K562 (cell line): Measurements from ENCODE around the gene CD69. TPM values are rescaled to one million over a fixed set of nuclear protein-coding genes. Genes with fewer than 3 reads are reported as not detected.
A peak's percentile ranks its signal among the peaks of the same experiment; 100 is the strongest.

Experiments
- ATAC-seq: fragments of 200-7000 bp; cut with Tn5 transposase; 3 replicates; pipeline ENCODE4 v1.9.1; 2020; ENCODE audit warnings: moderate library complexity
- BruUV-seq: library from RNA; stranded (reverse); fragments of 400-500 nt; replicated peaks from 2 replicates; lab custom pipeline; 2021; lab: Mats Ljungman, UMichigan
- CTCF ChIA-PET: fragments of 300-600 bp; formaldehyde crosslinking; extraction: SDS; loops from one replicate; lab custom pipeline; 2021; ENCODE audit warnings: low intra/inter-chr PET ratio; lab: Yijun Ruan, JAX
- POLR2A ChIA-PET: fragments of 300-600, 350-650 bp; sonication (Branson Sonifier 250); formaldehyde crosslinking; extraction: SDS; loops from one replicate; lab custom pipeline; 2021; ENCODE audit warnings: antibody characterized with exemption, inconsistent platforms; lab: Yijun Ruan, JAX
- DNase-seq, 4 experiments: peaks; one replicate each; pipeline versions ENCODE4 v3.0.0 to v3.0.0-alpha.2; 2011 to 2018; ENCODE audit warnings: low spot score in 3 of 4, mixed read lengths in 3 of 4; ENCODE audit errors: extremely low read depth in 1 of 4
- FAIRE-seq: peaks from 2 replicates; lab custom pipeline; 2011; peaks lifted over from hg19 to GRCh38; lab: Jason Lieb, UNC
- H2AFZ ChIP-seq: 2 replicates; pipeline ENCODE4 v1.6.0; 2011; ENCODE audit warnings: low read depth, low read length, control low read depth, inconsistent platforms
- H3K27ac ChIP-seq: fragments of 200-600 bp; 3 replicates; pipeline ENCODE4 v1.8.0; 2011; ENCODE audit warnings: low read depth, mild to moderate bottlenecking, control low read depth, inconsistent platforms, low read length, moderate library complexity, mixed read lengths; ENCODE audit errors: extremely low read depth
- H3K27me3 ChIP-seq, 2 experiments: fragments of 300-600 bp in 1 of 2; 2 replicates in 1 of 2; 3 replicates in 1 of 2; pipeline versions ENCODE4 v1.6.0 to v1.8.0; 2011; ENCODE audit warnings: inconsistent platforms in 2 of 2, low read length in 2 of 2, mild to moderate bottlenecking in 1 of 2, mixed read lengths in 1 of 2, moderate library complexity in 1 of 2; ENCODE audit not compliant: control insufficient read depth in 2 of 2, insufficient read depth in 2 of 2
- H3K36me3 ChIP-seq: fragments of 300-600 bp; 3 replicates; pipeline ENCODE4 v1.8.0; 2011; ENCODE audit warnings: mild to moderate bottlenecking, low read length, inconsistent platforms; ENCODE audit not compliant: control insufficient read depth, insufficient read depth
- H3K4me1 ChIP-seq, 2 experiments: fragments of 200-600 bp in 1 of 2; replicated peaks in 1 of 2; 2 replicates in 1 of 2; 3 replicates in 1 of 2; pipeline versions ENCODE4 v1.5.1 to v1.8.0; 2011; ENCODE audit warnings: inconsistent platforms in 2 of 2, low read length in 2 of 2, mild to moderate bottlenecking in 1 of 2, mixed read lengths in 1 of 2, moderate library complexity in 1 of 2; ENCODE audit not compliant: control insufficient read depth in 2 of 2, insufficient read depth in 2 of 2
- H3K4me2 ChIP-seq: 2 replicates; pipeline ENCODE4 v1.6.1; 2011; ENCODE audit warnings: low read length, control low read depth, inconsistent platforms, mixed read lengths; ENCODE audit not compliant: insufficient read depth
- H3K4me3 ChIP-seq: fragments of 200-600 bp; sonication (generic), shearing (Covaris generic); 2 replicates; pipeline ENCODE4 v1.5.1; 2016; ENCODE audit warnings: control low read depth, inconsistent platforms
- H3K79me2 ChIP-seq: fragments of 200-600 bp; 3 replicates; pipeline ENCODE4 v1.8.0; 2011; ENCODE audit warnings: low read length, inconsistent platforms; ENCODE audit not compliant: control insufficient read depth, insufficient read depth
- H3K9ac ChIP-seq, 2 experiments: 2 replicates each; pipeline versions ENCODE4 v1.6.0 to v1.6.1; 2011; ENCODE audit warnings: low read depth in 2 of 2, low read length in 2 of 2, control low read depth in 1 of 2, inconsistent platforms in 1 of 2, mild to moderate bottlenecking in 1 of 2, mixed read lengths in 1 of 2; ENCODE audit not compliant: insufficient read depth in 1 of 2
- H3K9me1 ChIP-seq: one replicate; pipeline ENCODE4 v1.6.0; 2011; ENCODE audit warnings: inconsistent platforms, mild to moderate bottlenecking, low read length, moderate library complexity; ENCODE audit not compliant: control insufficient read depth, insufficient read depth
- H3K9me3 ChIP-seq: replicated peaks from 2 replicates; pipeline ENCODE4 v1.5.1; 2011; ENCODE audit warnings: low read depth, low read length, inconsistent platforms; ENCODE audit not compliant: control insufficient read depth, insufficient read depth
- H4K20me1 ChIP-seq: replicated peaks from 2 replicates; pipeline ENCODE4 v1.6.1; 2011; ENCODE audit warnings: low read length, inconsistent platforms, mixed read lengths; ENCODE audit not compliant: control insufficient read depth, insufficient read depth
- ARID3B ChIP-seq: fragments of 250-450 bp; sonication (Bioruptor Pico); IDR thresholded peaks from 2 replicates; pipeline ENCODE4 v1.4.0; 2020; ENCODE audit warnings: borderline replicate concordance
- CXXC5 ChIP-seq: fragments of 250-450 bp; sonication (Bioruptor Pico); IDR thresholded peaks from 2 replicates; pipeline ENCODE4 v1.8.0; 2022; ENCODE audit warnings: inconsistent platforms, mild to moderate bottlenecking, moderate library complexity
- WGBS: fragments of 100-300 bp; shearing (Covaris generic); methylation state at CpG from one replicate; pipeline ENCODE4 v1.1.6; 2016; ENCODE audit warnings: low coverage, mixed read lengths; ENCODE audit not compliant: insufficient coverage; ENCODE audit errors: missing lambda C conversion rate; 5-methylcytosine and 5-hydroxymethylcytosine counted together
- in situ Hi-C: fragments of 300-500 bp; cut with MboI; formaldehyde crosslinking; loops from 4 replicates; pipeline ENCODE4 v1.15.0; 2018; ENCODE audit warnings: inconsistent platforms, mixed read lengths
- intact Hi-C: fragments of 100-400 bp; cut with micrococcal nuclease; formaldehyde crosslinking; loops from 2 replicates; pipeline ENCODE4 v1.14.2; 2022
- polyA plus RNA-seq, 8 experiments: library from polyadenylated mRNA; depleted of rRNA in 4 of 8; stranded (reverse) in 5 of 8; unstranded in 3 of 8; fragments of >200 nt; fragmentation: Nextera tagmentation in 2 of 8; fragmentation: Illumina TruSeq in 1 of 8; extraction: Ambion mirVana in 2 of 8; extraction: Trizol in 1 of 8; gene quantifications; 2 replicates each; pipeline versions ENCODE4 v1.2.1 to v1.2.3, GENCODE V29; 2011 to 2014; ENCODE audit warnings: inconsistent platforms in 1 of 8, missing spikeins in 1 of 8
- total RNA-seq, 7 experiments: library from RNA; depleted of rRNA in 6 of 7; stranded (reverse); fragments of >200 nt in 6 of 7; fragmentation: Illumina TruSeq in 2 of 7; extraction: Trizol in 2 of 7; gene quantifications; 2 replicates each; pipeline versions ENCODE4 v1.2.1 to v1.2.3, GENCODE V29; 2011 to 2021; ENCODE audit warnings: low replicate concordance in 1 of 7

CD69 gene
- total and polyA plus RNA-seq, 9 of the 15 experiments (the other 6 are each of a cell fraction or from before 2014, with no cell fraction given) = 11.7 to 243 (median 54.4) TPM

GRCh38 chr12:9708853-9709252 is 51.8 kb downstream of the CD69 start:
- H3K4me1 ChIP-seq = no peaks in the 10 kb centered on the region; a peak in 1 of 5 replicates
- H3K36me3 ChIP-seq = no peaks in the 10 kb centered on the region
- DNase-seq (no peak), ATAC-seq (no peak), FAIRE-seq (no peak)
- no peaks in the 10 kb centered on the region for H4K20me1 ChIP-seq
- no peak overlapping the region for H3K27ac ChIP-seq
- ChIA-PET CTCF (interaction anchor here (0.6 kb wide), 1 partner anchor 75 kb away, joined by 3 read pairs; no protein-coding TSS in a partner anchor), POLR2A (interaction anchor here (1.0 kb wide), 1 partner anchor 10 kb away, joined by 3 read pairs; no protein-coding TSS in a partner anchor)
- no peak overlapping the region for H3K4me2 ChIP-seq
- no peak overlapping the region for H3K9ac ChIP-seq
- intact Hi-C loops (loop anchor here (1.0 to 10.0 kb wide), 2 partner anchors 75 to 334 kb away; no protein-coding TSS in a partner anchor), in situ Hi-C loops (loop anchor here (25.0 kb wide), 1 partner anchor 247 kb away; no protein-coding TSS in a partner anchor)
- H3K9me3 ChIP-seq = no peaks in the 10 kb centered on the region
- no peak overlapping the region for H3K4me3 ChIP-seq
- H3K27me3 ChIP-seq = no peaks in the 10 kb centered on the region
- 83% methylated on average over 3 of the region's 3 CpGs for WGBS
- BruUV-seq = no TSS peak
- peak overlapping the region; percentile 77; the same call in 1 of the 2 replicates for H2AFZ ChIP-seq
- TF ChIP-seq CXXC5 (CRISPR knock-in tag) (no peak), ARID3B (no peak)
- H3K9me1 ChIP-seq = no peaks in the 10 kb centered on the region
- no peaks in the 10 kb centered on the region for H3K79me2 ChIP-seq
